ENCODE data around the gene POLR2A. TPM values are rescaled to one million over a fixed set of nuclear protein-coding genes. Genes with fewer than 3 reads are reported as not detected.

The POLR2A gene
- polyA plus RNA-seq, 2 of the 4 experiments (the other 2 are of a cell fraction) = 22.8 to 65.6 TPM

DNA sequence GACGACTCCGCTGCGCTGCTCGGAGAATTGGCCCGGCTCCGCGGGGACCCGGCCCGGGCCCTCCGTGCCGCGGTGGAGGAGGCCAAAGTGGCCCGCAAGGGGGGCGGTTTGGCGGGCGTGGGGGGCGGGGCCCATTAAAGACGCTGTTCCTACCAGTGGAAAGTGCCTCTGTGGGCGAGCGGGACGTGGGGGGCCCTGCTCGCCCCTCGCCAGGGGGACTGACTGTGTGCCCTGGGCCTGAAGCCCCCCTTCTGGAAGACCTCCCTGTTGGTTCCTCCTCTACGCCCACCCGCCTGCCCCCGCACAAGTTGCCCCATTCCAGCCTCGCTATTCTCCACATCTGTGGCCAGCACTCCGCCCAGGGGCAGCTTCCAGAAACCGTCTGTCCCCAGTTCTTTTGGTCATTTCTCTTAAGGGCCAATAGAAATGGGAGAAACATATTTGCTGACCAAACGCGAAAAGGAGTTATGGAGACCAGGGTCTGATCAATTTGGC, 46.8 kb upstream of the POLR2A start:
- WGBS (ENCODE audit: missing lambda C conversion rate) = 51% methylated on average over 27 of the region's 31 CpGs
- FAIRE-seq = no peak
- Histone ChIP-seq H3K4me2 (peak overlapping the region; percentile 86), H3K4me3 (peak overlapping the region; percentile 55; the same call in 2 of the 3 replicates), H3K9me3 (no peaks in the 10 kb centered on the region), H3K4me1 (peaks cover 31% of the 10 kb centered on the region), H3K27ac (peak overlapping the region in 1 of 2 experiments; percentile 71; a peak in 3 of 6 replicates)
- ChIA-PET CTCF (interaction anchor here (0.6 to 17.0 kb wide), 59 partner anchors 12 to 301 kb away, joined by 3 to 342 read pairs (median 7); partner anchors contain the start of genes CHRNB1, KCTD11, NLGN2 and PLSCR3), POLR2A (interaction anchor here (0.6 to 3.0 kb wide), 12 partner anchors 17 to 250 kb away, joined by 3 to 31 read pairs (median 4); partner anchors contain the start of genes PLSCR3, POLR2A, SLC35G6 and TMEM256)
- DNase-seq (ENCODE audit: low read depth in 1 of 2, low spot score in 1 of 2) = no peak
- no peak for ATAC-seq
- peak; percentile 2 for TF ChIP-seq MAFK (IDR thresholded peaks at IDR 0.05; ENCODE audit: partially characterized antibody)
- no peak for TF ChIP-seq EHF (CRISPR knock-in tag; IDR thresholded peaks at IDR 0.05)
- peak; percentile 88; the same call in 1 of the 2 replicates for TF ChIP-seq RNF2 (IDR thresholded peaks at IDR 0.05; ENCODE audit: borderline replicate concordance, low read depth)

DNA sequence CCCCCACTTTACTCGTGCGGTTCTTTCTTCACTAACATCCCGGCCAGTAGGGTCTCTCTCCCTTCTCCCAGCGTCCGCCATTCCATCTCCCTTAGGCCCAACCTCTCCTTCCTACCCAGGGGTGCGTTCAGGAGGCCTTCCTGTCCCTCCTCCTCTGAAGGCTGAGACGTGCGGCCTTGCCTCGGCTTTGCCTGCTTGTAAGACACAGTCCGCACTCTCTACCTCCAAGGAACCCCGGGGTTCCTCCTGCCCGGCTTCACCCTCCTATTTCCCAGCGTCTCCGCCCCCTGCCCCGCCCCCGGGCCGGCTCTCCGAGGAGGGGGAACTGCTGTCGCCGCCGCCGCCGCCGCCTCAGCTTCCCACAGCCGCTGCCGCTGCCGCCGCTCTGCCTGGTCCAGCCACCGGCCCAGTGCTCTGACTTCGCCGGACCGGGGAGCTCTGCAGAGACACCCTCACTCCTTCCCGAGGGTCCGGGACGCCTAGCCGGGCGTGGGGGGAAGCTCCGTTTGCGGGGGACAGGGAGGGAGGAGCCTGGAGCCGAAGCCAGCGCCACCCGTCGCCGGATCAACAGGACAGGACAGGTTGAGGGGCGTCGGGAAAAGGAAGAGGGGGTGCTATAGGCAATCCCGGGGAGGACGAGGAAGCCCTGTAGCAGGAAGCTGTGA, 46.1 kb upstream of the POLR2A start:
- no peak overlapping the region for H3K27ac ChIP-seq
- ATAC-seq (no peak), FAIRE-seq (no peak), DNase-seq (ENCODE audit: low read depth in 1 of 2, low spot score in 1 of 2) (no peak)
- CTCF ChIA-PET = interaction anchor here (0.6 to 17.0 kb wide), 22 partner anchors 12 to 177 kb away, joined by 3 to 342 read pairs (median 14); partner anchors contain the start of genes CHRNB1, KCTD11, PLSCR3 and SENP3
- H3K9me3 ChIP-seq = no peaks in the 10 kb centered on the region
- POLR2A ChIA-PET = no interaction called here
- TF ChIP-seq, protein P1, sequence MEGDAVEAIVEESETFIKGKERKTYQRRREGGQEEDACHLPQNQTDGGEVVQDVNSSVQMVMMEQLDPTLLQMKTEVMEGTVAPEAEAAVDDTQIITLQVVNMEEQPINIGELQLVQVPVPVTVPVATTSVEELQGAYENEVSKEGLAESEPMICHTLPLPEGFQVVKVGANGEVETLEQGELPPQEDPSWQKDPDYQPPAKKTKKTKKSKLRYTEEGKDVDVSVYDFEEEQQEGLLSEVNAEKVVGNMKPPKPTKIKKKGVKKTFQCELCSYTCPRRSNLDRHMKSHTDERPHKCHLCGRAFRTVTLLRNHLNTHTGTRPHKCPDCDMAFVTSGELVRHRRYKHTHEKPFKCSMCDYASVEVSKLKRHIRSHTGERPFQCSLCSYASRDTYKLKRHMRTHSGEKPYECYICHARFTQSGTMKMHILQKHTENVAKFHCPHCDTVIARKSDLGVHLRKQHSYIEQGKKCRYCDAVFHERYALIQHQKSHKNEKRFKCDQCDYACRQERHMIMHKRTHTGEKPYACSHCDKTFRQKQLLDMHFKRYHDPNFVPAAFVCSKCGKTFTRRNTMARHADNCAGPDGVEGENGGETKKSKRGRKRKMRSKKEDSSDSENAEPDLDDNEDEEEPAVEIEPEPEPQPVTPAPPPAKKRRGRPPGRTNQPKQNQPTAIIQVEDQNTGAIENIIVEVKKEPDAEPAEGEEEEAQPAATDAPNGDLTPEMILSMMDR (IDR thresholded peaks at IDR 0.05) = no peak
- no peak for TF ChIP-seq RAD21 (conservative IDR thresholded peaks at IDR 0.05 in 1 of 2, IDR thresholded peaks at IDR 0.05 in 1 of 2)
- no peak for TF ChIP-seq ZFP36 (IDR thresholded peaks at IDR 0.05; ENCODE audit: borderline replicate concordance, partially characterized antibody)
- no peak for TF ChIP-seq CBX2 (IDR thresholded peaks at IDR 0.05; ENCODE audit: borderline replicate concordance, low read depth)
- TF ChIP-seq FOSL2 (IDR thresholded peaks at IDR 0.05) = no peak
- no peak for TF ChIP-seq FOSL2 (CRISPR knock-in tag; IDR thresholded peaks at IDR 0.05)
- TF ChIP-seq CHD2 (IDR thresholded peaks at IDR 0.05; ENCODE audit: low read length, partially characterized antibody) = no peak
- TF ChIP-seq, protein P2, sequence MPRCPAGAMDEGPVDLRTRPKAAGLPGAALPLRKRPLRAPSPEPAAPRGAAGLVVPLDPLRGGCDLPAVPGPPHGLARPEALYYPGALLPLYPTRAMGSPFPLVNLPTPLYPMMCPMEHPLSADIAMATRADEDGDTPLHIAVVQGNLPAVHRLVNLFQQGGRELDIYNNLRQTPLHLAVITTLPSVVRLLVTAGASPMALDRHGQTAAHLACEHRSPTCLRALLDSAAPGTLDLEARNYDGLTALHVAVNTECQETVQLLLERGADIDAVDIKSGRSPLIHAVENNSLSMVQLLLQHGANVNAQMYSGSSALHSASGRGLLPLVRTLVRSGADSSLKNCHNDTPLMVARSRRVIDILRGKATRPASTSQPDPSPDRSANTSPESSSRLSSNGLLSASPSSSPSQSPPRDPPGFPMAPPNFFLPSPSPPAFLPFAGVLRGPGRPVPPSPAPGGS (IDR thresholded peaks at IDR 0.05) = no peak
- TF ChIP-seq KDM5A (IDR thresholded peaks at IDR 0.05) = no peak
- TF ChIP-seq GATA3 (IDR thresholded peaks at IDR 0.05; ENCODE audit: borderline replicate concordance) = no peak
- TF ChIP-seq JUN (IDR thresholded peaks at IDR 0.05) = no peak
- TF ChIP-seq ELK1 (IDR thresholded peaks at IDR 0.05; ENCODE audit: low read depth, low read length) = no peak
- no peak for TF ChIP-seq NFE2L2 (conservative IDR thresholded peaks at IDR 0.05; ENCODE audit: low read length)
- TF ChIP-seq, protein P3, sequence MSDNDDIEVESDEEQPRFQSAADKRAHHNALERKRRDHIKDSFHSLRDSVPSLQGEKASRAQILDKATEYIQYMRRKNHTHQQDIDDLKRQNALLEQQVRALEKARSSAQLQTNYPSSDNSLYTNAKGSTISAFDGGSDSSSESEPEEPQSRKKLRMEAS (IDR thresholded peaks at IDR 0.05) = no peak
- no peak for TF ChIP-seq PHF8 (IDR thresholded peaks at IDR 0.05; ENCODE audit: borderline replicate concordance, low read depth)
- no peak for TF ChIP-seq ZC3H11A (IDR thresholded peaks at IDR 0.05)
- TF ChIP-seq POLR2AphosphoS2 (conservative IDR thresholded peaks at IDR 0.05; ENCODE audit: low read length) = no peak
- no peak for TF ChIP-seq CEBPB (IDR thresholded peaks at IDR 0.05)
- TF ChIP-seq FOXS1 (CRISPR knock-in tag; IDR thresholded peaks at IDR 0.05) = no peak
- no peak for TF ChIP-seq HEYL (CRISPR knock-in tag; IDR thresholded peaks at IDR 0.05)
- 85% methylated on average over 45 of the region's 48 CpGs for WGBS (ENCODE audit: missing lambda C conversion rate)
- no peak overlapping the region for H3K4me3 ChIP-seq
- H3K4me2 ChIP-seq = no peak overlapping the region
- peaks cover 31% of the 10 kb centered on the region for H3K4me1 ChIP-seq

Data from A549 (cell line).